Cerebellar nuclear complex (tissue), 1 donor: ENCODE measurements around the gene GGTLC1.
A peak's percentile ranks its signal among the peaks of the same experiment; 100 is the strongest.

Experiments used
- DNase-seq, 2 experiments: peaks; one replicate each; lab custom pipeline; 2025; lab: John Stamatoyannopoulos, UW

GGTLC1 gene

DNA sequence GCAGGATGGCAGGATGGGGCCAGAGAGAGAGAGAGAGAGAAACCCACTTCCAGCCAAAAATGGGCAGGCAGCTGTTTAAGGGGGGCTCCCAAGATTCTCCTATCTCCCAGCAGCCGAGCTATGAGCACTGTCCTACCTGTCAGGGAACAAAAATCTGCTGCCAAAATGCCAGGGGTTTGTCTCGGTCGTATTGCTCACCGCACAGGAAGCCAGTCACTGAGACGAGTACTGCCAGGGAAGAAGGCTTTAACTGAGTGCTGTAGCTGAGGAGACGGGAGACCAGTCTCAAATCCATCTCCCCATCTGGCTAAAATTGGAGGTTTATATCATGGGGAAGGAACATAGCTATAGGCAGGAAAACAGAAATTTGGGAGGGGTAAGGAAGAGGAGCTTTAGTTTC lies 22.3 kb downstream of the GGTLC1 start:
- no peak for DNase-seq

DNA sequence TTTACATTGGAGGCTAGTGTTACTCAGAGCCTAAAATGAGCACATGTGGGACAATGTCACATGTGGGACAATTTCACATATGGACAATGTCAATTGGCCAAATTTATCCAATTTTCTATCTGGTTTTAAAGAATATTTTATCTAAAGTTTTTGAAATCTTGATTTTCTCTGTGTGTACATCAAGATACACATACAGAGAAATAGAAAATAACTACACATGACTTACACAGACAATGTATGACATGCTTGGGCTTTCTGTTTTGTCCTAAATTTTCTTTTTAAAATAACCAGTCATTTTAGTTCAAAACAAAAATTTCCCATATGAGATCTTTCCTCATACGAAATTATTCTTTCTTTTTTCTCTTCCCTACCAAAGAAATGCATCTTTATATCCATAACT lies 24.6 kb downstream of the GGTLC1 start:
- no peak for DNase-seq

DNA sequence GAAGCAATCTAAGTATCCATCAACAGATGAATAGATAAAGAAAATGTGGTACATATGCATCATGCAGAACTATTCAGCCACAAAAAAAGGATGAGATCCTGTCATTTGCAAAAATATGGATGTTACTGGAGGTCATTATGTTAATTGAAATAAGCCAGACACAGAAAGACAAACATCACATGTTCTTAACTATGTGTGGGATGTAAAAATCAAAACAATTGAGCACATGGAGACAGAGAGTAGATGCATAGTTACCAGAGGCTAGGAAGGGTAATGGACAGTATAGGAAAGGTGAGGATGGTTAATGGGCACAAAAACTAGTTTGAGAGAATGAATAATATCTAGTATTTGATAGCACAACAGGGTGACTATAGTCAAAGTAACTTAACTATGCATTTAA lies 26.3 kb downstream of the GGTLC1 start:
- no peak for DNase-seq

DNA sequence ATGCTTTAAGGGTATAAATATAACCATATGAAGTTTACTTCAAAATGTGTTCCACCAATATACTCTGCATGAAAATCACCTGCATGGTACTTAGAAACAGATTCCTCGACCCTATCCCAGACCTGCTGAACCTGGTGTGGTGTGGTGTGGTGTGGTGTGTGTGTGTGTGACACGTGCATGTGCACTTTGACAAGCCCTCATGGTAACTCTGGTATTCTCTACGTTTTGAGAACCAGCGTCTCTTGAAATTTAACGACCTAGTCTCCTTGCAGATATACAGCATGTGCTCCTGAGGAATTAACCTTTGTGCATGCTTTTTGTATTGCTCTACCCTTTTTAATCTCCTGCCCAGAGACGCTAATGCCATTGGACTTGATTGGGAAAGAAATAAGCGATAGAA lies 29.5 kb downstream of the GGTLC1 start:
- DNase-seq, result no peak

DNA sequence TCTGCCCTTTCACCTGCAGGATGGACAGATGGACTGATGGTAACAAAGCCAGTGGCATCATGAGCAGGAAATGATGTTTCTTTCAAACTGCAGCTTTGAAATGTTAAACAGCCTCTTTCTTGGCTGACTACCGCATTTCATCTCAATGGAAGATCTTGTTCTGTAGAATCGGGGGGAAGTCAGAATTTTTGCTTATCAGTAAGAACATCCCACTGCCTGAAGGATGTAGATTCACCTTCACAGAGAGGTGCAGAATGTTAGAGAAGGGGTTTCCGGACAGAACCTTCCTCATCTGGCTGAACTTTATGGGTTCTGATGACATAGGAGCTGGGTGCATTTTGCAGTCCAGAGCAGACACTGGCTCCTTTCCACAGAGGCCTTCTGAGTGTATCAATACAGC lies 32.7 kb downstream of the GGTLC1 start:
- no peak for DNase-seq

DNA sequence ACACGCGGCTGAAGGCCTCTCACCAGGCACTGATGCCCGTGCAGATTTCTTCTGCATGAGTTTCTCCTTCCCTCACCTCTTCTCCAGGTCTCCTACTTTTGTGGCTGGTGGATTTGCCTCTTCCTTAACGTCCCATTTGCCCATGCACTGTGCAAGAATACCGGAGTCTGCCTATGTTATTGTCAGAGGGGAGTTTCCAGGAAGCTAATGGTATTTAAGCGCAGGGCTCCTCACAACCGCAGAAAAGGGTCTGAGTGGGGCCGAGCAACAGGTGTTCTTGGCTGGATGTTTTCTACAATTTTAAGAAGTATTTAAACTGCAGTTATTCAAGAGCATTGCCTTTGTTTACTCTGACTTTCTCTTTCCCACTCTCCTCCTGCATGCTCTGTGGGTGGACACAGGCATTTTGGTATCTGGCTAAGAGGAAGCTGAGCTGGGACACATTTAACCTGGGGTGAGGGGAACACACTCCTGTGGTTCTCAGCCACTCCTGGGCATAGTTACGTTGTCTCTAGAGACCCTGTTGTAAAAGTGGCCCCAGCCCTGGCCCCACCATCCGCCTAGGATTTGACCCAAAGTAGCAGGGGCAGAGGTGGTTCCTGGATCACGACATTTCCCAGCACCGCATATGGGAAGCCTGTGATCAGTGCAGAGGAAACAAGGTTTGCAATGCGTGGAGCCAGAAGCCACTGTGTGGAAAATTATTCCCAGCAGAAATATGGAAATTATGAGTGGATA lies 34.4 kb downstream of the GGTLC1 start:
- DNase-seq, result no peak

DNA sequence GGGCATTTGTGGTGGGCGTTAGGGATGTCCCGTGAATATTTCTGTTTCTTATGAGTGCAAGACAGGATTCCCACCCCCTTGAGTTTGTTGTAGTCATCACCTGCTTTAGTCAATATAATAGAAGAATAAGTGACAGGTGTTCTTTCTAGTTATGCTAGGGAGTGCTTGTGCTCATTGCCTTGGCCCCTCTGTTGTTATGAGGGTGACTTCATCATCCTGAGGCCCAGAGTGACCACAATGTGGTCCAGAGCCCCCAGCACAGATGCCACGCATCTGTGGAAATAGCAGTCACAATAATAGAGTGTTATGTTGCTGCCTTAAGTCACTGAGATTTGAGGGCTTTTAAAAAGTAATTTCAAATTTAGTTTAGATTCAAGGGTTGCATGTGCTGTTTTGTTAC lies 42.4 kb downstream of the GGTLC1 start:
- DNase-seq, result no peak

DNA sequence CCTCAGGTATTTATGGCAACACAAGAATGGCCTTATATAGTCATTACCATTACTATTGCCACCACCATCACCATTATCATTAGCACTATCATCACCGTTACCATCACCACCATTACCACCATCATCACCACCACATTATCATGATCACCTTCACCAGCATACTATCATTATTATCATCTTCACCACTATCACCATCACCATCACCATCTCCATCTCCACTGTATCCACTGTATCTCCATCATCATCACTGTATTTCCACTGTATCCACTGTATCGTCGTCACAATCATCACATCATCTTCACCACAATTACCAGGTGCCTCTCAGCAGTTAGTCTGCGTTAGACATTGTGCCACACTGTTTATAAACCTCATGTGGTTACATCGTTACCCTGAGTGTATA lies 45.3 kb downstream of the GGTLC1 start:
- DNase-seq, result no peak

DNA sequence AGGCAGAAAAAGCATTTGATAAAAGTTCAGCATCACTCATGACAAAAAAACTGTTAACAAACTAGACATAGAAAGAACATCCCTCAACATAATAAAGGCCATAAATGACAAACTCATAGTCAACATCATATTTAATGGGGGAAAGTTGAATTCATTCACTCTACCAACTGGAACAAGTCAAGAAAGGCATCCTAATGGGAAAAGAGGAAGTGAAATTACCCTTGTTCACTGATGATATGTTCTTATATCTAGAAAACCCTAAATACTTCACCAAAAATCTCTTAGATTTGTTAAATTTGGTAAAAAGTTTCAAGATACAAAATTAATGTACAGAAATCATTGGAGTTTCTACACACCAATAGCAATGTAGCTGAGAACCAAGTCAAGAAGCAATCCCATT lies 48.9 kb downstream of the GGTLC1 start:
- no peak for DNase-seq

DNA sequence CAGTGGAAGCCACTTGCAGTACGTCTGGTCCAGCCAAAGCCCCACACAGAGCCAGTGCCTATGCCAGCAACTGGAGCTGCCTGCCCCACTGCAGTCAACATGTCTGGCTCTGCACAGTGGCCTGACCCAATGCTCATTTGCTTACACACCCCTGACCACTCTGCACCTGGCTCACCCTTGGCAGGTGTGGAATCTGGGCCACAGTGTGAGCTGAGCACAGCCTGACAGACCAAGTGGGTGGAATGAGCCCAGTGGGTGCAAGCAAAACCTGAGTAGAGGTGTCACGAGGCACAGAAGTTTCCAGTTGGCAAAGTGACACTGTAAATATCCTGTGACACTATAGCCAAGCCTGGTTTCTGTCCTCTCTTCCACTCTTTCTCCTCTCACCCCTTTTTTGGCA lies 49.5 kb downstream of the GGTLC1 start:
- no peak for DNase-seq

DNA sequence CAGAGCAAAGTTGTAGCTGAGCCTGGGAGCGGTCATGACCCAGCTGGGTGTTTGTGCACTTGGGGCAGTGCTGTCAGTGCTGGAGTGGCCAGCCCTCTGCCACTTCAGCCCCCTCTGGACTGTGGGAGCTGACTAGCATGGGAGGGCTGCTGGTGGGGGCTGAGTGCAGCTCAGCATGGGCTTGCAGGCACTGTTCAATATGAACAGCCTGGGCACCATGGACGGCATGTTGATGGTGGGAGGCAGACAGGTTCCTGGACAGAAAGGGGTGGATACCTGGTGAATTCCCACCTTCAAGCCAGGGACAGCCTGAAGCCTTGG lies 50.5 kb downstream of the GGTLC1 start:
- no peak for DNase-seq

DNA sequence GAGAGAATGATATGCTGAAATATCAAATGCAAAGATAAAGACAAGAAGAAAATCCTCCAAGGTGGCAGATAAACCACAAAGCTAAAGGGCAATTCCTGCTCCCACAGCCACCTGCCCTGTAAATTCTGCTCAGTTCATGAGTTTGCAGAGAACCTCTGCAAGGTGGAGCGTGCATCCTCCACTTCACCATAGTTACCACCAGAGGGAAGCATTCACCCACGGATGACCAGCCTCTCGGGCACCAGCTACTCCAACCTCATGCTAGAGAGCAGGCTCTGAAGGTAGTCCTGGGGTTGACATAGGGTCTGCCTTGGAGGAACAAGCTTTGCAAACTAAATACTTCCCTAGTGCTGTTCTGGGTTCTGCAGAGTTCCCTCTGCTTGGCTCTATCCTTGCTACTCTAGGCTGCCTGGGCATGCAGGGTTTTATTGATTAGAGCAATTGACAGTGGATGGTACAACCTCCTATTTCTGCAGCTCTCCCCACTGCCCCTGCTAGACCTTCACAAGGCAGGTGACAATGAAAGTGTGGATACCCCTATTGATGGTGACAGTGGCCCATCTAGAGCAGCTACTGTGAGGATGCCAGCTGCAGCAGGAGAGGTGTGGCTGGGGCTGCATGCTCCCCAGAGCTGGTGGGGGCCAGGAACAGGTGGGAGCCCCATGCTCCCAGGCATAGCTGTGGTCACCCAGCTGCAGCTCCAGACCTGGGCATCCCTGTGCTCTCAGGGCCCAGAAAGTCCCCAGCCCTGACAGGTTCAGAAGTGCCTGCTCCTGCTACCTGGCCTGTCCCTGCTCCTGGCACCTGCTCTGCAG lies 51.1 kb downstream of the GGTLC1 start:
- peak in 1 of 2 experiments; percentile 38 for DNase-seq
